ENCODE results near the gene LY6G5B. TPM values are rescaled to one million over a fixed set of nuclear protein-coding genes. Genes with fewer than 3 reads are reported as not detected.

LY6G5B gene
- total RNA-seq, 2 donors from 2014 or later, result 0.67 to 1.8 TPM

GRCh38 chr6:31658158-31658688 is 11.6 kb upstream of the LY6G5B start:
- Histone ChIP-seq H3K27ac (no peak overlapping the region), H3K9me3 (no peaks in the 10 kb centered on the region), H3K4me1 (peaks cover 0 to 48% of the 10 kb centered on the region in 2 donors), H3K36me3 (peaks cover 21% of the 10 kb centered on the region), H3K4me3 (no peak overlapping the region), H3K27me3 (no peaks in the 10 kb centered on the region)
- TF ChIP-seq, protein P1, sequence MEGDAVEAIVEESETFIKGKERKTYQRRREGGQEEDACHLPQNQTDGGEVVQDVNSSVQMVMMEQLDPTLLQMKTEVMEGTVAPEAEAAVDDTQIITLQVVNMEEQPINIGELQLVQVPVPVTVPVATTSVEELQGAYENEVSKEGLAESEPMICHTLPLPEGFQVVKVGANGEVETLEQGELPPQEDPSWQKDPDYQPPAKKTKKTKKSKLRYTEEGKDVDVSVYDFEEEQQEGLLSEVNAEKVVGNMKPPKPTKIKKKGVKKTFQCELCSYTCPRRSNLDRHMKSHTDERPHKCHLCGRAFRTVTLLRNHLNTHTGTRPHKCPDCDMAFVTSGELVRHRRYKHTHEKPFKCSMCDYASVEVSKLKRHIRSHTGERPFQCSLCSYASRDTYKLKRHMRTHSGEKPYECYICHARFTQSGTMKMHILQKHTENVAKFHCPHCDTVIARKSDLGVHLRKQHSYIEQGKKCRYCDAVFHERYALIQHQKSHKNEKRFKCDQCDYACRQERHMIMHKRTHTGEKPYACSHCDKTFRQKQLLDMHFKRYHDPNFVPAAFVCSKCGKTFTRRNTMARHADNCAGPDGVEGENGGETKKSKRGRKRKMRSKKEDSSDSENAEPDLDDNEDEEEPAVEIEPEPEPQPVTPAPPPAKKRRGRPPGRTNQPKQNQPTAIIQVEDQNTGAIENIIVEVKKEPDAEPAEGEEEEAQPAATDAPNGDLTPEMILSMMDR (IDR thresholded peaks at IDR 0.05), result no peak
- no peak for DNase-seq (ENCODE audit: low spot score)

DNA sequence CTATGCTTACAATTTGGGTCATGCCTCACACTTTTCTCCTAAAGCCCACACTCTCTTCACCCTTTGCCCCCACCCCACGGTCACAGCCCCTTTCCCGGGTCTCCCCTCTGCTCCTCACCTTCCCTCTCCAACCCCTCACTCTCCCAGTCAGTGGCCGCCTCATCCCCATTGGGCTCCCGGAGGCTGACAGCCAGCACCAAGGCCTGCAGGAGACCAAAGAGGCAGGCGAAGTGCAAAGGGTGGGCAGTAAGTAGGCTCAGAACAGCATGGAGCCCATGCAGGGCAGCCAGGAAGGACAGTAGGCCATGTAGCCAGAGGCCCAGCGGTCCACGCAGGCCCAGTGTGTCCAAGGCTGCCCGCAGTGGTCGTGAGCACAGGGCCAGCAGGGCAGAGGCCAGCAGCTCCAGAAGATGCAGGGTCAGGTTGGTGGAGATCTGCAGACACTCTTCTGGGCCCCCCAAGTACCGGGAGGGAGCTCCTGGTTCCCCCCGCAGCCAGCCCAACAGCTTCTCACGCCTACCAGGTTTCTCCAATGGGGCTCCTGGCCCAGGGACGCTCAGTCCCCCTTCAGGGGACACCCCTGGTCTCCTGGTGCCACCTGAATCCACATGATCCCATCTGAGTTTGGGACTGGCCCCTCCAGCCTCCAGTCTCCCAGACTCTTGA is 10.7 kb upstream of the LY6G5B start:
- TF ChIP-seq, protein P1 (IDR thresholded peaks at IDR 0.05), result no peak
- H3K27ac ChIP-seq, result peak overlapping the region; percentile 81 to 89
- peak overlapping the region; percentile 71 to 83 for H3K4me3 ChIP-seq
- no peaks in the 10 kb centered on the region for H3K27me3 ChIP-seq
- no peak for DNase-seq (ENCODE audit: low spot score)
- peaks cover 21% of the 10 kb centered on the region for H3K36me3 ChIP-seq
- H3K9me3 ChIP-seq, result no peaks in the 10 kb centered on the region
- peaks cover 0 to 50% of the 10 kb centered on the region in 2 donors for H3K4me1 ChIP-seq

GRCh38 chr6:31659649-31660380 is 10.0 kb upstream of the LY6G5B start:
- TF ChIP-seq, protein P1 (IDR thresholded peaks at IDR 0.05), result no peak
- H3K27me3 ChIP-seq, result no peaks in the 10 kb centered on the region
- no peaks in the 10 kb centered on the region for H3K9me3 ChIP-seq
- no peak for DNase-seq (ENCODE audit: low spot score)
- H3K4me3 ChIP-seq, result peak overlapping the region; percentile 71 to 83
- peak overlapping the region; percentile 81 to 89 for H3K27ac ChIP-seq
- H3K4me1 ChIP-seq, result peaks cover 0 to 55% of the 10 kb centered on the region in 2 donors
- peaks cover 21% of the 10 kb centered on the region for H3K36me3 ChIP-seq

GRCh38 chr6:31660381-31661261 is 9.2 kb upstream of the LY6G5B start, which contains the start of gene C6orf47:
Gene C6orf47, minus strand, starts transcription at chr6:31660778. Its CDS starts 831 bp downstream, at chr6:31659947.
- Histone ChIP-seq H3K4me1 (peaks cover 0 to 55% of the 10 kb centered on the region in 2 donors), H3K27me3 (no peaks in the 10 kb centered on the region)
- TF ChIP-seq, protein P1 (IDR thresholded peaks at IDR 0.05), result no peak

More at GRCh38 chr6:31660381-31661261, 9.2 kb upstream of the LY6G5B start, which contains the start of gene C6orf47:
- H3K9me3 ChIP-seq, result no peaks in the 10 kb centered on the region
- H3K4me3 ChIP-seq, result peak within 1 kb of the TSS; percentile 71 to 83
- H3K27ac ChIP-seq, result peak within 1 kb of the TSS; percentile 81 to 89
- peak; percentile 90 for DNase-seq (ENCODE audit: low spot score)
- peaks cover 21% of the 10 kb centered on the region for H3K36me3 ChIP-seq

Measured in right atrium auricular region (tissue), 2 donors.